DOHH2 (cell line): ENCODE results near the gene SH3RF3.

Source experiments
- EZH2phosphoT487 ChIP-seq: fragments of 200-600 bp; sonication (generic); IDR thresholded peaks from 2 replicates; pipeline ENCODE4 v1.6.1; 2017; ENCODE audit warnings: borderline replicate concordance, mild to moderate bottlenecking, antibody characterized with exemption, low read length, moderate library complexity, mixed read lengths
- TF ChIP-seq, protein P1 (sequence below): fragments of 200-600 bp; sonication (generic); IDR thresholded peaks from one replicate; pipeline ENCODE4 v1.5.1; 2014; ENCODE audit warnings: antibody characterized with exemption, mild to moderate bottlenecking, low read depth, low read length; ENCODE audit not compliant: poor library complexity, severe bottlenecking

DNA sequence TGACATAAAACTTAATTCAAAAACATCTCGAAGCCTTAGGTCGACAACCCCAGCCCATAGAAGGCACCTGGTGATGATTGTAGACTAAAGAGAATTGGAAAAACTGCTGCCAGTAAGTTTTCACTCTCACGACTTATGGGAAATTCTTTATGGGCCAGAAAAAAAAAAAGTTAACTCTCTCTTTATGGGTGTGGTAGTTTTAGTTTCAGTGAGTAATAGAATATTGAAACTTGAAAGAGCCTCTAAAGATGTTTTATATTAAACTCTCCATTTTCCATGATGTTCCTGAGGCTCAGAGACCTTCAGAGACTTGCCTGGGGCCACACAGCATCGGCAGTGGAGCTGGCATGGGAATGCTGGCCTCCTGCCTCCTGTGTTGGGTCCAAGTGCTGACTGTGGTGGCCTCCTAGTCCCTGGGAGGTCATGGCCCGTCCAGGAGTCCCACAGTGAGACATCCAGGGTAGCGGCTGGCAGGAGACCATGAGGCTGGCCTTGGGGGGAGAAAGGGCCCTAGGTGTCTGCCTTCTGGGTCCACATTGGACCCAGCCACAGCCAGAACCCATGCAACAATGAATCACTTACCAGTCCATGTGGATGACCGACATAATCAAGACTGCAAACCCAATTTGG lies 325.9 kb downstream of the SH3RF3 start:
- TF ChIP-seq, protein P1, sequence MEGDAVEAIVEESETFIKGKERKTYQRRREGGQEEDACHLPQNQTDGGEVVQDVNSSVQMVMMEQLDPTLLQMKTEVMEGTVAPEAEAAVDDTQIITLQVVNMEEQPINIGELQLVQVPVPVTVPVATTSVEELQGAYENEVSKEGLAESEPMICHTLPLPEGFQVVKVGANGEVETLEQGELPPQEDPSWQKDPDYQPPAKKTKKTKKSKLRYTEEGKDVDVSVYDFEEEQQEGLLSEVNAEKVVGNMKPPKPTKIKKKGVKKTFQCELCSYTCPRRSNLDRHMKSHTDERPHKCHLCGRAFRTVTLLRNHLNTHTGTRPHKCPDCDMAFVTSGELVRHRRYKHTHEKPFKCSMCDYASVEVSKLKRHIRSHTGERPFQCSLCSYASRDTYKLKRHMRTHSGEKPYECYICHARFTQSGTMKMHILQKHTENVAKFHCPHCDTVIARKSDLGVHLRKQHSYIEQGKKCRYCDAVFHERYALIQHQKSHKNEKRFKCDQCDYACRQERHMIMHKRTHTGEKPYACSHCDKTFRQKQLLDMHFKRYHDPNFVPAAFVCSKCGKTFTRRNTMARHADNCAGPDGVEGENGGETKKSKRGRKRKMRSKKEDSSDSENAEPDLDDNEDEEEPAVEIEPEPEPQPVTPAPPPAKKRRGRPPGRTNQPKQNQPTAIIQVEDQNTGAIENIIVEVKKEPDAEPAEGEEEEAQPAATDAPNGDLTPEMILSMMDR = no peak
- TF ChIP-seq EZH2phosphoT487 = no peak
